Esophagus squamous epithelium (tissue), 4 donors: ENCODE results near the gene STX5.

Experiments used
- CTCF ChIP-seq, 6 experiments: fragments of 450-650 bp in 4 of 6; fragments of 200-600 bp in 2 of 6; sonication (generic) in 2 of 6; IDR thresholded peaks; one replicate each; pipeline ENCODE4 v1.5.1; 2016 to 2019; ENCODE audit warnings: antibody characterized with exemption in 6 of 6, mild to moderate bottlenecking in 4 of 6, moderate library complexity in 4 of 6
- POLR2A ChIP-seq, 4 donors: fragments of 450-650 bp; IDR thresholded peaks; one replicate each; pipeline ENCODE4 v1.6.1; 2017; ENCODE audit warnings: antibody characterized with exemption in 4 of 4, mild to moderate bottlenecking in 4 of 4, moderate library complexity in 3 of 4

DNA sequence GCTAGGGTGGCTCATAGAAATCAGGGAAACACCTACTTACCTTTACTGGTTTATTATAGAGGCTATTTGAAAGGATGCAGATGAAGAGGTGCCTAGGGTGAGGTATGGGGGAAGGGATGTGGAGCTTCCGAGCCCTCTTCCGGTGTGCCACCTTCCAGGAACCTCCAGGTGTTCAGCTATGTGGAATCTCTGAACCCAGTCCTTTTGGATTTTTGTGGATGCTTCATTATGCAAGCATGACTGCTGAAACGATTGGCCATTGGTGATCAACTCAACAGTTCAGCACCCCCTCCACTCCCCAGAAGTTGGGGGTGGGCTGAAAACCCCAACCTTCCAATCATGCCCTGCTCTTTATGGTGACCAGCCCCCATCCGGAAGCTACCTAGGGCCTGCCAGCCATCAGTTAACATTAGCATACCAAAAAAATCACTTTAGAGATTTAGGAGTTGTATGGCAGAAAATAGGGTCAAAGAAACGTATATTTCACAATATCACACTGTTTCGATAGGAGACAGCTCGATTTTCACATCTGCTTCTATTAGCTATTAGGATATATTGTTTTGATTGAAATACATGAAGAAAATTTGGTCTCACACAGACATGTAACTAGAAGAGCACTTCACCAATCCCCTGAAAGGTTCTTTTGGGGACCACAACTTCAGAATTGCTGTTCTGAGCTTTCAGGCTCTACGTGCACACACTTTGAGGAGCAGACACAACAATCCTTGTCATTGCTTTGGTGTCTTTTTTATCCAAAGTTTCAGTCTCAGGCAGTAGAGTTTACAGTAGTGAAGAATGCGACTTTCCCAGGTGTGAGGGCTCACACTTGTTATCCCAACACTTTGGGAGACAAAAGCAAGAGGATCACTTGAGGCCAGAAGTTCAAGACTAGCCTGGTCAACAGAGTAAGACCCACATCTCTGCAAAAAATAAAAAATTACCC lies 73.7 kb downstream of the STX5 start:
- TF ChIP-seq CTCF (IDR thresholded peaks at IDR 0.05) = no peak
- no peak for TF ChIP-seq POLR2A (IDR thresholded peaks at IDR 0.05)
